Measurements from ENCODE around the gene PXMP4. TPM values are rescaled to one million over a fixed set of nuclear protein-coding genes. Genes with fewer than 3 reads are reported as not detected.
A peak's percentile ranks its signal among the peaks of the same experiment; 100 is the strongest.

Gene PXMP4
- total RNA-seq, 1 experiment from 2014 or later, result 3.3 TPM

DNA sequence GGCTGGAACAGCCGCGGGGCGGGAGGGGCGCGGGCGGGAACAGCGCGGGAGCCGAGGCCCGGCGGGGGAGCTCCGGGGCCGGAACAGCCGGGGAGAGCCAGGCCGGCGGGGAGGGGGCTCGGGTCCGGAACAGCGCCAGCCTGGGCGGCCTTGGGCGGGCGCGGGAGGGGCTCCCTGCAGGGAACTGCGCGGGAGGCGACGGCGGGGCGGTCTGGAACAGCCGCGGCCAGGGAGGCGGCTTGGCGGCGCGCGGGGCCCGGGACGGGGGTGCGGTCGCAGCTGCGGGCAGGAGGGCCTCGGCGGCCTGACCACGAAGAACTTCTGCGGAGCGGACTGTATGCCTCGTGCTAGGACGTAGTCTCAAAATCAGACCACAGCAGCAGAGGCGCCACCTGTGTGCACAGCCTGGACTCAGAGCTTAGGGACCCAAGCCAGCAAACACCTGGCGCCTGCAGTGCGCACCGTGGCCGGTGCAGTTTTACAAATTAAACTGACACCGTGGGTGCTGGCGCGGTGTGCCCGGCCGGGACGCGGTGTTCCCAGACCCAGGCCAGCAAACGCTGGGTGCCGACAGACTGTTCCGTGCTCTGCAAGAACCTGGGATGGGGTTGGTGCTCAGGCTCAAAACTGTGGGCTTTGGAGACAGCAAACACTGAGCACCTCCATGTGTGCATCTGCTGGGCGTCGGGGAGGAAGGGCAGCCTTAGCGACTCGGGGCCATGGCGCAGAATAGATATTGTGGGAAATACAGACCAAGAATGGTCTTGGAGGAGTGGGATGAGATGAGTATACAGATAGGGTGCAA is 12.3 kb upstream of the PXMP4 start:
- Mint-ChIP-seq H3K9me3 (peaks cover 17% of the 10 kb centered on the region), H3K4me1 (peaks cover 19% of the 10 kb centered on the region), H3K4me3 (peak overlapping the region; percentile 78), H3K27me3 (ENCODE audit: low read depth) (peaks cover 13% of the 10 kb centered on the region), H3K27ac (peak overlapping the region; percentile 79; the same call in 1 of the 2 replicates), H3K36me3 (peaks cover 21% of the 10 kb centered on the region)
- CTCF ChIA-PET, result interaction anchor here (0.6 to 1.9 kb wide), 12 partner anchors 9 to 381 kb away, joined by 3 to 19 read pairs (median 3); partner anchors contain the start of genes ACTL10 and PXMP4
- ATAC-seq, result peak; percentile 59
- POLR2A ChIA-PET, result interaction anchor here (0.6 to 1.7 kb wide), 4 partner anchors 13 to 1044 kb away, joined by 4 to 5 read pairs (median 4); partner anchors contain the start of genes ACTL10, C20orf144 and PXMP4
- peak; percentile 84 for DNase-seq (ENCODE audit: low spot score)
- TF ChIP-seq ZNF423 (CRISPR knock-in tag; IDR thresholded peaks at IDR 0.05) (no peak), ZNF138 (CRISPR knock-in tag; conservative IDR thresholded peaks at IDR 0.05) (no peak), SMAD3 (CRISPR knock-in tag; IDR thresholded peaks at IDR 0.05; ENCODE audit: borderline replicate concordance) (no peak), JAZF1 (CRISPR knock-in tag; IDR thresholded peaks at IDR 0.05) (no peak), TP53 (CRISPR knock-in tag; IDR thresholded peaks at IDR 0.05) (no peak), FOXP1 (CRISPR knock-in tag; IDR thresholded peaks at IDR 0.05; ENCODE audit: borderline replicate concordance) (peak; percentile 14; the same call in 1 of the 2 replicates), ZNF416 (CRISPR knock-in tag; IDR thresholded peaks at IDR 0.05) (no peak), ZNF317 (CRISPR knock-in tag; IDR thresholded peaks at IDR 0.05; ENCODE audit: borderline replicate concordance, low read depth) (no peak), ESRRA (CRISPR knock-in tag; IDR thresholded peaks at IDR 0.05; ENCODE audit: borderline replicate concordance) (peak; percentile 27; the same call in 1 of the 2 replicates), RELA (CRISPR knock-in tag; IDR thresholded peaks at IDR 0.05; ENCODE audit: borderline replicate concordance) (no peak), PRRX2 (CRISPR knock-in tag; IDR thresholded peaks at IDR 0.05) (0 out of 2 replicates have a peak, but pooled peaks have one; percentile 34), NFE2L1 (CRISPR knock-in tag; IDR thresholded peaks at IDR 0.05) (no peak; the same call in 1 of the 2 replicates)
- TF ChIP-seq, protein P1, sequence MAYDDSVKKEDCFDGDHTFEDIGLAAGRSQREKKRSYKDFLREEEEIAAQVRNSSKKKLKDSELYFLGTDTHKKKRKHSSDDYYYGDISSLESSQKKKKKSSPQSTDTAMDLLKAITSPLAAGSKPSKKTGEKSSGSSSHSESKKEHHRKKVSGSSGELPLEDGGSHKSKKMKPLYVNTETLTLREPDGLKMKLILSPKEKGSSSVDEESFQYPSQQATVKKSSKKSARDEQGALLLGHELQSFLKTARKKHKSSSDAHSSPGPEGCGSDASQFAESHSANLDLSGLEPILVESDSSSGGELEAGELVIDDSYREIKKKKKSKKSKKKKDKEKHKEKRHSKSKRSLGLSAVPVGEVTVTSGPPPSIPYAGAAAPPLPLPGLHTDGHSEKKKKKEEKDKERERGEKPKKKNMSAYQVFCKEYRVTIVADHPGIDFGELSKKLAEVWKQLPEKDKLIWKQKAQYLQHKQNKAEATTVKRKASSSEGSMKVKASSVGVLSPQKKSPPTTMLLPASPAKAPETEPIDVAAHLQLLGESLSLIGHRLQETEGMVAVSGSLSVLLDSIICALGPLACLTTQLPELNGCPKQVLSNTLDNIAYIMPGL (CRISPR knock-in tag; IDR thresholded peaks at IDR 0.05), result no peak
- TF ChIP-seq, protein P2, sequence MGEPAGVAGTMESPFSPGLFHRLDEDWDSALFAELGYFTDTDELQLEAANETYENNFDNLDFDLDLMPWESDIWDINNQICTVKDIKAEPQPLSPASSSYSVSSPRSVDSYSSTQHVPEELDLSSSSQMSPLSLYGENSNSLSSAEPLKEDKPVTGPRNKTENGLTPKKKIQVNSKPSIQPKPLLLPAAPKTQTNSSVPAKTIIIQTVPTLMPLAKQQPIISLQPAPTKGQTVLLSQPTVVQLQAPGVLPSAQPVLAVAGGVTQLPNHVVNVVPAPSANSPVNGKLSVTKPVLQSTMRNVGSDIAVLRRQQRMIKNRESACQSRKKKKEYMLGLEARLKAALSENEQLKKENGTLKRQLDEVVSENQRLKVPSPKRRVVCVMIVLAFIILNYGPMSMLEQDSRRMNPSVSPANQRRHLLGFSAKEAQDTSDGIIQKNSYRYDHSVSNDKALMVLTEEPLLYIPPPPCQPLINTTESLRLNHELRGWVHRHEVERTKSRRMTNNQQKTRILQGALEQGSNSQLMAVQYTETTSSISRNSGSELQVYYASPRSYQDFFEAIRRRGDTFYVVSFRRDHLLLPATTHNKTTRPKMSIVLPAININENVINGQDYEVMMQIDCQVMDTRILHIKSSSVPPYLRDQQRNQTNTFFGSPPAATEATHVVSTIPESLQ (CRISPR knock-in tag; IDR thresholded peaks at IDR 0.05), result no peak
- TF ChIP-seq, protein P3, sequence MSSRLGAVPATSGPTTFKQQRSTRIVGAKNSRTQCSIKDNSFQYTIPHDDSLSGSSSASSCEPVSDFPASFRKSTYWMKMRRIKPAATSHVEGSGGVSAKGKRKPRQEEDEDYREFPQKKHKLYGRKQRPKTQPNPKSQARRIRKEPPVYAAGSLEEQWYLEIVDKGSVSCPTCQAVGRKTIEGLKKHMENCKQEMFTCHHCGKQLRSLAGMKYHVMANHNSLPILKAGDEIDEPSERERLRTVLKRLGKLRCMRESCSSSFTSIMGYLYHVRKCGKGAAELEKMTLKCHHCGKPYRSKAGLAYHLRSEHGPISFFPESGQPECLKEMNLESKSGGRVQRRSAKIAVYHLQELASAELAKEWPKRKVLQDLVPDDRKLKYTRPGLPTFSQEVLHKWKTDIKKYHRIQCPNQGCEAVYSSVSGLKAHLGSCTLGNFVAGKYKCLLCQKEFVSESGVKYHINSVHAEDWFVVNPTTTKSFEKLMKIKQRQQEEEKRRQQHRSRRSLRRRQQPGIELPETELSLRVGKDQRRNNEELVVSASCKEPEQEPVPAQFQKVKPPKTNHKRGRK (CRISPR knock-in tag; IDR thresholded peaks at IDR 0.05; ENCODE audit: borderline replicate concordance), result no peak
- TF ChIP-seq, protein P4, sequence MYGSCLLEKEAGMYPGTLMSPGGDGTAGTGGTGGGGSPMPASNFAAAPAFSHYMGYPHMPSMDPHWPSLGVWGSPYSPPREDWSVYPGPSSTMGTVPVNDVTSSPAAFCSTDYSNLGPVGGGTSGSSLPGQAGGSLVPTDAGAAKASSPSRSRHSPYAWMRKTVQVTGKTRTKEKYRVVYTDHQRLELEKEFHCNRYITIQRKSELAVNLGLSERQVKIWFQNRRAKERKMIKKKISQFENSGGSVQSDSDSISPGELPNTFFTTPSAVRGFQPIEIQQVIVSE (CRISPR knock-in tag; IDR thresholded peaks at IDR 0.05; ENCODE audit: borderline replicate concordance), result no peak
- TF ChIP-seq, protein P5, sequence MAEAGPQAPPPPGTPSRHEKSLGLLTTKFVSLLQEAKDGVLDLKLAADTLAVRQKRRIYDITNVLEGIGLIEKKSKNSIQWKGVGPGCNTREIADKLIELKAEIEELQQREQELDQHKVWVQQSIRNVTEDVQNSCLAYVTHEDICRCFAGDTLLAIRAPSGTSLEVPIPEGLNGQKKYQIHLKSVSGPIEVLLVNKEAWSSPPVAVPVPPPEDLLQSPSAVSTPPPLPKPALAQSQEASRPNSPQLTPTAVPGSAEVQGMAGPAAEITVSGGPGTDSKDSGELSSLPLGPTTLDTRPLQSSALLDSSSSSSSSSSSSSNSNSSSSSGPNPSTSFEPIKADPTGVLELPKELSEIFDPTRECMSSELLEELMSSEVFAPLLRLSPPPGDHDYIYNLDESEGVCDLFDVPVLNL (CRISPR knock-in tag; IDR thresholded peaks at IDR 0.05; ENCODE audit: borderline replicate concordance, low read depth), result 0 out of 2 replicates have a peak, but pooled peaks have one; percentile 58
- TF ChIP-seq, protein P6, sequence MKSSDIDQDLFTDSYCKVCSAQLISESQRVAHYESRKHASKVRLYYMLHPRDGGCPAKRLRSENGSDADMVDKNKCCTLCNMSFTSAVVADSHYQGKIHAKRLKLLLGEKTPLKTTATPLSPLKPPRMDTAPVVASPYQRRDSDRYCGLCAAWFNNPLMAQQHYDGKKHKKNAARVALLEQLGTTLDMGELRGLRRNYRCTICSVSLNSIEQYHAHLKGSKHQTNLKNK (CRISPR knock-in tag; IDR thresholded peaks at IDR 0.05), result no peak
- TF ChIP-seq, protein P7, sequence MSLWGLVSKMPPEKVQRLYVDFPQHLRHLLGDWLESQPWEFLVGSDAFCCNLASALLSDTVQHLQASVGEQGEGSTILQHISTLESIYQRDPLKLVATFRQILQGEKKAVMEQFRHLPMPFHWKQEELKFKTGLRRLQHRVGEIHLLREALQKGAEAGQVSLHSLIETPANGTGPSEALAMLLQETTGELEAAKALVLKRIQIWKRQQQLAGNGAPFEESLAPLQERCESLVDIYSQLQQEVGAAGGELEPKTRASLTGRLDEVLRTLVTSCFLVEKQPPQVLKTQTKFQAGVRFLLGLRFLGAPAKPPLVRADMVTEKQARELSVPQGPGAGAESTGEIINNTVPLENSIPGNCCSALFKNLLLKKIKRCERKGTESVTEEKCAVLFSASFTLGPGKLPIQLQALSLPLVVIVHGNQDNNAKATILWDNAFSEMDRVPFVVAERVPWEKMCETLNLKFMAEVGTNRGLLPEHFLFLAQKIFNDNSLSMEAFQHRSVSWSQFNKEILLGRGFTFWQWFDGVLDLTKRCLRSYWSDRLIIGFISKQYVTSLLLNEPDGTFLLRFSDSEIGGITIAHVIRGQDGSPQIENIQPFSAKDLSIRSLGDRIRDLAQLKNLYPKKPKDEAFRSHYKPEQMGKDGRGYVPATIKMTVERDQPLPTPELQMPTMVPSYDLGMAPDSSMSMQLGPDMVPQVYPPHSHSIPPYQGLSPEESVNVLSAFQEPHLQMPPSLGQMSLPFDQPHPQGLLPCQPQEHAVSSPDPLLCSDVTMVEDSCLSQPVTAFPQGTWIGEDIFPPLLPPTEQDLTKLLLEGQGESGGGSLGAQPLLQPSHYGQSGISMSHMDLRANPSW (CRISPR knock-in tag; conservative IDR thresholded peaks at IDR 0.05; ENCODE audit: low read depth), result no peak
- TF ChIP-seq, protein P8, sequence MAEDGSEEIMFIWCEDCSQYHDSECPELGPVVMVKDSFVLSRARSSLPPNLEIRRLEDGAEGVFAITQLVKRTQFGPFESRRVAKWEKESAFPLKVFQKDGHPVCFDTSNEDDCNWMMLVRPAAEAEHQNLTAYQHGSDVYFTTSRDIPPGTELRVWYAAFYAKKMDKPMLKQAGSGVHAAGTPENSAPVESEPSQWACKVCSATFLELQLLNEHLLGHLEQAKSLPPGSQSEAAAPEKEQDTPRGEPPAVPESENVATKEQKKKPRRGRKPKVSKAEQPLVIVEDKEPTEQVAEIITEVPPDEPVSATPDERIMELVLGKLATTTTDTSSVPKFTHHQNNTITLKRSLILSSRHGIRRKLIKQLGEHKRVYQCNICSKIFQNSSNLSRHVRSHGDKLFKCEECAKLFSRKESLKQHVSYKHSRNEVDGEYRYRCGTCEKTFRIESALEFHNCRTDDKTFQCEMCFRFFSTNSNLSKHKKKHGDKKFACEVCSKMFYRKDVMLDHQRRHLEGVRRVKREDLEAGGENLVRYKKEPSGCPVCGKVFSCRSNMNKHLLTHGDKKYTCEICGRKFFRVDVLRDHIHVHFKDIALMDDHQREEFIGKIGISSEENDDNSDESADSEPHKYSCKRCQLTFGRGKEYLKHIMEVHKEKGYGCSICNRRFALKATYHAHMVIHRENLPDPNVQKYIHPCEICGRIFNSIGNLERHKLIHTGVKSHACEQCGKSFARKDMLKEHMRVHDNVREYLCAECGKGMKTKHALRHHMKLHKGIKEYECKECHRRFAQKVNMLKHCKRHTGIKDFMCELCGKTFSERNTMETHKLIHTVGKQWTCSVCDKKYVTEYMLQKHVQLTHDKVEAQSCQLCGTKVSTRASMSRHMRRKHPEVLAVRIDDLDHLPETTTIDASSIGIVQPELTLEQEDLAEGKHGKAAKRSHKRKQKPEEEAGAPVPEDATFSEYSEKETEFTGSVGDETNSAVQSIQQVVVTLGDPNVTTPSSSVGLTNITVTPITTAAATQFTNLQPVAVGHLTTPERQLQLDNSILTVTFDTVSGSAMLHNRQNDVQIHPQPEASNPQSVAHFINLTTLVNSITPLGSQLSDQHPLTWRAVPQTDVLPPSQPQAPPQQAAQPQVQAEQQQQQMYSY (CRISPR knock-in tag; IDR thresholded peaks at IDR 0.05), result no peak

All from WTC11 (cell line).